HEK293T (cell line): Measurements from ENCODE around the gene TOP3B.

Experiments used
- CTCF ChIA-PET: fragments of 350-600 bp; formaldehyde crosslinking; extraction: SDS; loops from one replicate; lab custom pipeline; 2021; ENCODE audit warnings: antibody characterized with exemption, inconsistent platforms; lab: Yijun Ruan, JAX
- POLR2A ChIA-PET: fragments of 350-600 bp; formaldehyde crosslinking; extraction: SDS; loops from one replicate; lab custom pipeline; 2020; ENCODE audit warnings: antibody characterized with exemption, inconsistent platforms; lab: Yijun Ruan, JAX
- DNase-seq: peaks from one replicate; pipeline ENCODE4 v3.0.0; 2012; ENCODE audit warnings: mixed read lengths; ENCODE audit errors: extremely low spot score
- BHLHE40 ChIP-seq: fragments of 450-650 bp; IDR thresholded peaks from 2 replicates; pipeline ENCODE4 v1.6.1; 2016; ENCODE audit warnings: mild to moderate bottlenecking, moderate library complexity, borderline replicate concordance
- CTBP1 ChIP-seq: fragments of 450-650 bp; IDR thresholded peaks from 2 replicates; pipeline ENCODE4 v1.6.1; 2016; ENCODE audit warnings: borderline replicate concordance
- ELF4 ChIP-seq: fragments of 450-650 bp; IDR thresholded peaks from 2 replicates; pipeline ENCODE4 v1.6.1; 2017; ENCODE audit warnings: antibody characterized with exemption
- FOXK2 ChIP-seq: fragments of 450-650 bp; IDR thresholded peaks from 2 replicates; pipeline ENCODE4 v1.6.1; 2016; ENCODE audit warnings: mild to moderate bottlenecking
- FOXM1 ChIP-seq: fragments of 450-650 bp; IDR thresholded peaks from 2 replicates; pipeline ENCODE4 v1.6.1; 2017; ENCODE audit warnings: mild to moderate bottlenecking, borderline replicate concordance
- HDGF ChIP-seq: fragments of 450-650 bp; IDR thresholded peaks from 2 replicates; pipeline ENCODE4 v1.6.1; 2017; ENCODE audit warnings: antibody characterized with exemption, borderline replicate concordance
- L3MBTL2 ChIP-seq: fragments of 450-650 bp; conservative IDR thresholded peaks from 2 replicates; pipeline ENCODE4 v1.6.1; 2016; ENCODE audit warnings: mild to moderate bottlenecking
- LEF1 ChIP-seq: fragments of 450-650 bp; IDR thresholded peaks from 2 replicates; pipeline ENCODE4 v1.6.1; 2017; ENCODE audit warnings: mild to moderate bottlenecking, borderline replicate concordance
- NFRKB ChIP-seq: fragments of 450-650 bp; IDR thresholded peaks from 2 replicates; pipeline ENCODE4 v1.6.1; 2016; ENCODE audit warnings: mild to moderate bottlenecking, moderate library complexity
- PKNOX1 ChIP-seq: fragments of 450-650 bp; IDR thresholded peaks from 2 replicates; pipeline ENCODE4 v1.6.1; 2016
- SP1 ChIP-seq: fragments of 450-650 bp; IDR thresholded peaks from 2 replicates; pipeline ENCODE4 v1.6.1; 2017
- SUZ12 ChIP-seq: fragments of 450-650 bp; IDR thresholded peaks from 2 replicates; pipeline ENCODE4 v1.6.1; 2016; ENCODE audit warnings: mild to moderate bottlenecking
- TARDBP ChIP-seq: fragments of 450-650 bp; IDR thresholded peaks from 2 replicates; pipeline ENCODE4 v1.6.1; 2016
- ZNF384 ChIP-seq: fragments of 450-650 bp; IDR thresholded peaks from 2 replicates; pipeline ENCODE4 v1.6.1; 2016

The TOP3B gene

GRCh38 chr22:21961886-21962654, 20.5 kb downstream of the TOP3B start:
- CTCF ChIA-PET, result interaction anchor here (1.0 to 2.2 kb wide), 2 partner anchors 9 to 10 kb away, joined by 3 to 7 read pairs; partner anchors contain the start of gene PPM1F
- POLR2A ChIA-PET, result no interaction called here
- TF ChIP-seq BHLHE40, result no peak
- TF ChIP-seq HDGF, result no peak
- no peak for TF ChIP-seq TARDBP
- no peak for TF ChIP-seq L3MBTL2
- no peak for TF ChIP-seq CTBP1
- TF ChIP-seq ZNF384, result no peak
- no peak for DNase-seq

- POLR2A ChIA-PET, result no interaction called here
- CTCF ChIA-PET, result interaction anchor here (1.0 to 2.2 kb wide), 3 partner anchors 9 to 11 kb away, joined by 3 to 7 read pairs (median 3); partner anchors contain the start of gene PPM1F
- TF ChIP-seq ZNF384, result no peak
- no peak for TF ChIP-seq BHLHE40
- TF ChIP-seq NFRKB, result no peak
- no peak for TF ChIP-seq FOXK2
- no peak for TF ChIP-seq TARDBP
- TF ChIP-seq PKNOX1, result no peak
- no peak for TF ChIP-seq SP1
- TF ChIP-seq SUZ12, result no peak
- TF ChIP-seq CTBP1, result no peak
- TF ChIP-seq FOXM1, result no peak
- DNase-seq, result no peak
Observed at GRCh38 chr22:21961127-21961867, 21.3 kb downstream of the TOP3B start.

- TF ChIP-seq L3MBTL2, result no peak
- no peak for TF ChIP-seq NFRKB
- no peak for TF ChIP-seq SUZ12
- TF ChIP-seq TARDBP, result no peak
- no peak for DNase-seq
- ChIA-PET CTCF (interaction anchor here (1.1 kb wide), 1 partner anchor 12 kb away, joined by 3 read pairs; no protein-coding TSS in a partner anchor), POLR2A (no interaction called here)
Observed at GRCh38 chr22:21960200-21961126, 22.1 kb downstream of the TOP3B start.

- DNase-seq, result no peak
- no peak for TF ChIP-seq LEF1
- ChIA-PET POLR2A (interaction anchor here (0.8 kb wide), 1 partner anchor 241 kb away, joined by 3 read pairs; no protein-coding TSS in a partner anchor), CTCF (no interaction called here)
Observed at GRCh38 chr22:21959274-21960074, 23.1 kb downstream of the TOP3B start.

GRCh38 chr22:21958360-21959273, 24.0 kb downstream of the TOP3B start:
- CTCF ChIA-PET, result no interaction called here
- POLR2A ChIA-PET, result interaction anchor here (0.8 kb wide), 1 partner anchor 240 kb away, joined by 3 read pairs; no protein-coding TSS in a partner anchor
- no peak for TF ChIP-seq CTBP1
- no peak for DNase-seq

- POLR2A ChIA-PET, result interaction anchor here (0.7 to 1.1 kb wide), 3 partner anchors 14 to 258 kb away, joined by 3 to 7 read pairs (median 4); partner anchors contain the start of gene TOP3B
- CTCF ChIA-PET, result interaction anchor here (0.6 to 1.8 kb wide), 9 partner anchors 9 to 262 kb away, joined by 3 to 6 read pairs (median 3); no protein-coding TSS in a partner anchor
- peak; percentile 100 for DNase-seq
- TF ChIP-seq ELF4 (no peak), PKNOX1 (no peak), FOXM1 (peak; percentile 46; the same call in 1 of the 2 replicates), ZNF384 (no peak), BHLHE40 (no peak), LEF1 (no peak), L3MBTL2 (peak; percentile 21; the same call in 1 of the 2 replicates), HDGF (no peak), SP1 (no peak)
Observed at GRCh38 chr22:21952586-21953571, 29.7 kb downstream of the TOP3B start, which contains the start of gene PPM1F. TSS of gene PPM1F (minus strand) at chr22:21952848. CDS start at chr22:21946048, 6,800 bp downstream.
